ENCODE measurements around the gene CHFR.
"Not testable (repeated sequence)": the region's sequence is repeated elsewhere in the genome, so short reads cannot be mapped to it uniquely, and the experiment has no call there.

CHFR gene

DNA sequence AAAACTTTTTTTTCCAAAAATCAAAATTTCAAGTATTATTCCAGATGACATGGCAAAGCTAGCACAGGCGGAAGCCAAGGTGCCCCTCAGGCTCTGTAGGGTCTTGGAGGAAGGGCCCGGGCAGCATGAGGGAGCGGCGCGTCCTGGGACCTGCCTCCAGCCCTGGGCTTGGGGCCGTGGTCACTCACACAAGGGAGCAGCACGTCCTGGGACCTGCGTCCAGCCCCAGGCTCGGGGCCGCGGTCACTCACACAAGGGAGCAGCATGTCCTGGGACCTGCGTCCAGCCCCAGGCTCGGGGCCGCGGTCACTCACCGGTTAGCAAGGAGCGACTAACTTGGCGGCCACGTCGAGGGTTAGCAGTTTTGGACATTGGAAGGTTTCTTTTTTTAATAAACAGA, 46.9 kb downstream of the CHFR start:
- DNase-seq (ENCODE audit: low spot score), result no peak

DNA sequence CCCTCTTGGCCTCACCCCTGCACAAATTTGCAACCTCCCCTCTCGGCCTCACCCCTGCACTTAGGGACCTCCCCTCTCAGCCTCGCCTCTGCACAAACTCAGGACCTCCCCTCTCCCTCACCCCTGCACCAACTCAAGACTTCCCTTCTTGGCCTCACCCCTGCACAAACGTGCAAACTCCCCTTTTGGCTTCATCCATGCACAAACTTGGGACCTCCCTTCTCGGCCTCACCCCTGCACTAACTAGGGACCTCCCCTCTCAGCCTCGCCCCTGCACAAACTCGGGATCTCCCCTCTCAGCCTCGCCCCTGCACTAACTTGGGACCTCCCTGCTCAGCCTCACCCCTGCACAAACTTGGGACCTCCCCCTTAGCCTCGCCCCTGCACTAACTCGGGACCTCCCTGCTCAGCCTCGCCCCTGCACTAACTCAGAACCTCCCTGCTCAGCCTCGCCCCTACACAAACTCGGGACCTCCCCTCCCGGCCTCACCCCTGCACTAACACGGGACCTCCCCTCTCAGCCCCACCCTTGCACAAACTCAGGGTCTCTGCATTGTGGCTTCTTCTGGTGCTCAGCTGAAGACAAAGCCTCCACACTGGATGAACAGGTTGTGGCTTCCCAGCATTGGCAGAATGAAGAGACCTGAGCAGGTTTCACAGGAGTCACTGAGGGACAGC, 47.7 kb downstream of the CHFR start:
- no peak for DNase-seq (ENCODE audit: low spot score)

DNA sequence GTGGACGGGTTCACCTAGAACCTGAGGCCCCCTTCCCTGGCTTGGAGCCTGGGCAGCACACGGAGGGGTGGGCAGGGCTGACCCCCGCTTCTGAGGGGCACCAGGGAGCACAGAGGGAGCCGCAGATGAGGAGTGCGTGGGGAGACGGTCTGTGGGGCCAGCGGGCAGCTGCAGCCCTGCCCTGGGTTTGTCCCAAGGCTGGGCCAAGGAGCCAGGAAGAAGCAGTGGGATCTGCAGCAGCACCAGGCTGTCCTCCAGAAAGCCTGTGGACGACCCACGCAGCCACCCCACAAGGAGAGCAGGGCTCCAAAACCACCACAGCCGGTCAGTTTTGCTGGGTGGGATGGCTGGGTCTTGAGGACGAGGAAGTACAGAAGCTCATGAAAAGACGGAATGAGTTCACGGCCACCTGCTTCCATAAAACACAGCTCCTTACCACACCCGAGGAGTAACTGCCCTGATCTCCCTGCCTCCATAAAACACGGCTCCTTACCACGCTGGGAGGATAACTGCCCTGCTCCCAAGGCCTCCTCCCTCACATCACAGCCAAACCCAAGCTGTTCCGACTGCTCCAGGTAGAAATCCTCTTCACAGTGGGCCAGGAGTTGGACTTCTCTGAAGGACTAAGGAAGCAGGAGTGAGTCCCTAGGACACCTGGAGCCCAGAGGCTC, 48.9 kb downstream of the CHFR start:
- DNase-seq (ENCODE audit: low spot score), result no peak

DNA sequence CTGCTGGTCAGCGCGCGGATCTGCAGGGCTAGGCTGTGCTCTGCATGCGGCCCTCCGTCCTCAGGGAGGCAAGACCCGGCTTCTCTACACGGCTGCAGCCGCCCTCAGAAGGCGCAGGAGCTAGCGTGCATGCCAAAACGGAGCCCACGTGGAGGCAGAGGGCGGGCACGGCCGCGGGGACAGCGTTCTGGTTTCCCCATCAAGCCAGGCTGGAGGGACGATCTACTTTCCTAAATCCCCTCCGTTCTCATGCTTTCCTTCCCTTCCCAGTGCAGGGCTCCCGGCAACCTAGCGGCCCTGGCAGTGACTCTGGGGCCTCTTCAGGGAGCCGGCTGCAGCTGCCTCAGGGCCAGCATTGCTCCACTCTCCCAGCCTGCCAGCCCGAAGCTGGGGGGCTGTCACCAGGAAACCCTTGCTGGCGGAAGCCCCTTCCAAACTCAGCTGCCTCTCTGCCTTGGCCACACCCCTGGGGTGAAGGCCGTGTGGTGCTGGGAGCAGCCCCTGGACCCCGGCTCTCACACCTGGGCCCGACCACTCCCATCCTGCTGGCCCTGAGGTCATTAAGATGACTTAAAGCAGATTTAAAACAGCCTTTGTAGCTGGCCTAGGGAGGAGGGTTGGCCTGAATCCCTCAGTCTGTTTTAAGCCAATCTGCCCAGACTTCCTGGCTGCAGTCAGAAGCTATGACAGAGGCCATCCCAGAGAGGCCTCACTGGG, 49.6 kb downstream of the CHFR start:
- DNase-seq (ENCODE audit: low spot score), result no peak

DNA sequence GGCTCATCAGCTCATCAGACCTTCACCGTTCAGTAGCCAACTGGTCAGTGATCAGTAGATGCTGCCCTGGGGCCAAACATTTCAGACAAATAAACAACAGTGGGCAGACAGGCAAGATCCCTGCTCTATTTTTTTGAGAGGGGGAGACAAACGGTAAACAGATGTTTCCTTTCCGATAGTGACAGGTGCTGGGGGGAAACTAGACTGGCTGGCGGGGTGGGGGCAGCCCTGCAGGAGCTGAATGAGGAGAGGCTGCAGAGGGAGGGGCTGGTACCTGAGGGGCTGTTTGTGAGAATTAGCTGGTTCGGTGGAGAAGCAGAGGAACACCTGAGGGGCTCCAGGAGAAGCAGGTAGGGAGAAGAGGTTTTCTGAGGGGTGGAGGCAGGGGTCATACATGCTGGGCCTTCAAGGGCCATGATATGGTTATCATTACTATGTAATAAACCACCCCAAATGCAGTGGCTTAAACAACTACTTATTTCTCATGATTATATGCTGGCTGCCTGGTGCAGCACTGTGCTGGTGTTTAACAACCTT, 50.5 kb downstream of the CHFR start:
- no peak for DNase-seq (ENCODE audit: low spot score)

DNA sequence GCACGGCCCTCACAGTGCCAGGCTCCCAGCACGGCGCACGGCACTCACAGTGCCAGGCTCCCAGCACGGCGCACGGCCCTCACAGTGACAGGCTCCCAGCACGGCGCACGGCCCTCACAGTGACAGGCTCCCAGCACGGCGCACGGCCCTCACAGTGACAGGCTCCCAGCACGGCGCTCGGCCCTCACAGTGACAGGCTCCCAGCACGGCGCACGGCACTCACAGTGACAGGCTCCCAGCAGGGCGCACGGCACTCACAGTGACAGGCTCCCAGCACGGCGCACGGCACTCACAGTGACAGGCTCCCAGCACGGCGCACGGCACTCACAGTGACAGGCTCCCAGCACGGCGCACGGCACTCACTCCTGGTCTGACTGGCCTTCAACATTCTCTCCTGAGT, 51.2 kb downstream of the CHFR start:
- DNase-seq (ENCODE audit: low spot score), result not testable (repeated sequence)

DNA sequence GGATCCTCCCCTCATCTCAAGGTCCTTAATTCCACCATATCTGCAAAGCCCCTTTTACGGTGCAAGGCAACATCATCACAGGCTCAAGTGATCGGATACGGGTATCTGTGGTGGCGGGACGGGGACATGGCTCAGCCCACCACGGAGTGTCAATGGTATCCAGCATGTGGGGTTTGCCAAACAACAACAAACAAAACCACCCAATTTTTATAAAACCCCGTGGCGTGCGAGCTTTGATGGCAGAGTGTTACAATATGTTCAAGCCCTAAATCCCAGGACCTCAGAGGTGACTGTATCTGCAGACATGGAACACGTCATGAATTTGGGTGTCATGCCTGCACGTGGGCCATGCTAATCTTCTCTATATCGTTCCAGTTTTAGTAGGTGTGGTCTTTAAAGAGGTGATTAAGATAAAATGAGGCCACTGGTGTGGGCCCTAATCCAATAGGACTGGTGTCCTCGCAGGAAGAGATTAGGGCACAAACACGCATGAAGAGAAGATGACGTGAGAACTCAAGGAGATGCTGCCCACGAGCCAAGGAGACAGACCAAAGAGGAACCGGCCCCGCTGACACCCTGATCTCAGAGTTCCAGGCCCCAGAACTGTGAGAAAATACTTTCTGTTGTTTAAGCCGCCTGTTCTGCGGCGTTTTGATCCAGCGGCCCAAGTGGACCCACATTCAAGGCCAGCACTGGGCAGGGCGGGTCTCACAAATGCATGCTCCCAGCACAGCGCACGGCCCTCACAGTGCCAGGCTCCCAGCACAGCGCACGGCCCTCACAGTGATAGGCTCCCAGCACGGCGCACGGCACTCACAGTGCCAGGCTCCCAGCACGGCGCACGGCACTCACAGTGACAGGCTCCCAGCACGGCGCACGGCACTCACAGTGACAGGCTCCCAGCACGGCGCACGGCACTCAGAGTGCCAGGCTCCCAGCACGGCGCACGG, 52.1 kb downstream of the CHFR start:
- peak; percentile 45 for DNase-seq (ENCODE audit: low spot score)

DNA sequence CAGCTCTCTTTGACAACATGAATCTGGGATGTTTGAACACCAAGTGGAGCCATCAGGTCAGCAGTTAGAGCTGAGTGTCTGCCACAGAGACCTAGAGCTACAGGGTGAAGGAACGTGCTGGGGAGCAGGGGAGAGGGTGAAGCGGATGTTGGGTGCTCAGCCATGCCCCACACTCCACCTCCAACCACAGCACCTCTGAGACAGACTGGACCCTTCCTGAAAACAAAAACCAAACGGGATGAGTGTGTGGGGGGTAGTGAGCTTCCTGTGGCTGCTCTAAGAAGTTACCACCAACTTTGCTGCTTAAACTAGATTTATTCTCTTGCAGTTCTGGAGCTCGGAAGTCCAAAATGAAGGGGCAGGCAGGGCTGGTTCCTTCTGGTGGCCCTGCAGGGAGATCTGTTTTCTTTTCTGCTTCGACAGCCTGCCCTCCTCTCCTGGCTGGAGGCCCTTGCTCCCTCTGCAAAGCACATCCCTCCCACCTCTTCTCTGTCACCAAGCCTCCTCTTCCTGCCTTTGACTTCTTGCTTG, 53.2 kb downstream of the CHFR start:
- DNase-seq (ENCODE audit: low spot score), result no peak

DNA sequence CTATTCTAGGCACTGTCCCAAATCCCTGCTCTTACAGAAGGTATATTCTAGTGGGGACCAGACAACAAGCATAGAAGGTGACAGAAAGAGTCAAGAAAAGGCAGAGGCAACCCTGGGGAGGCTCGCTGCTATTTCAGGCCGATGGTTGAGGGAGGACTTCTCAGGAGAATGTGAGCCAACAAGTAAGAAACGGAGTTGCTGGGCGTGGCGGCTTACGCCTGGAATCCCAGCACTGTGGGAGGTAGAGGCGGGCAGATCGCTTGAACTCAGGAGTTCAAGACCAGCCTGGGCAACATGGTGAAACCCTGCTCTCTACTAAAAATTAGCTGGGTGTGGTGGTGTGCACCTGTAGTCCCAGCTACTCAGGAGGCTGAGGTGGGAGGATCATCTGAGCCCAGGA, 54.1 kb downstream of the CHFR start:
- DNase-seq (ENCODE audit: low spot score), result no peak

DNA sequence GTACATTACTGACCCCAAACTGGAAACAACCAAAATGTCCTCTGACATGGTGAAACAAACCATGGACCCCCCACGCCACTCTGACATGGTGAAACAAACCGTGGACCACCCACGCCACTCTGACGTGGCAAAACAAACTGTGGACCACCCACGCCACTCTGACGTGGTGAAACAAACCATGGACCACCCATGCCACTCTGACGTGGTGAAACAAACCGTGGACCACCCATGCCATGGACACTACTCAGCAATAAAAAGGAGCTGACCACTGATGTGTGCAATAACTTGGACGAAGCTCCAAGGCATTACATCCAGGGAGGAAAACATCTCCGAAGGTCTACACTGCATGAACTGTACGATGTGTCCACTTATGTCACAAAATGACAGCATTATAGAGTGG, 55.6 kb downstream of the CHFR start:
- no peak for DNase-seq (ENCODE audit: low spot score)

DNA sequence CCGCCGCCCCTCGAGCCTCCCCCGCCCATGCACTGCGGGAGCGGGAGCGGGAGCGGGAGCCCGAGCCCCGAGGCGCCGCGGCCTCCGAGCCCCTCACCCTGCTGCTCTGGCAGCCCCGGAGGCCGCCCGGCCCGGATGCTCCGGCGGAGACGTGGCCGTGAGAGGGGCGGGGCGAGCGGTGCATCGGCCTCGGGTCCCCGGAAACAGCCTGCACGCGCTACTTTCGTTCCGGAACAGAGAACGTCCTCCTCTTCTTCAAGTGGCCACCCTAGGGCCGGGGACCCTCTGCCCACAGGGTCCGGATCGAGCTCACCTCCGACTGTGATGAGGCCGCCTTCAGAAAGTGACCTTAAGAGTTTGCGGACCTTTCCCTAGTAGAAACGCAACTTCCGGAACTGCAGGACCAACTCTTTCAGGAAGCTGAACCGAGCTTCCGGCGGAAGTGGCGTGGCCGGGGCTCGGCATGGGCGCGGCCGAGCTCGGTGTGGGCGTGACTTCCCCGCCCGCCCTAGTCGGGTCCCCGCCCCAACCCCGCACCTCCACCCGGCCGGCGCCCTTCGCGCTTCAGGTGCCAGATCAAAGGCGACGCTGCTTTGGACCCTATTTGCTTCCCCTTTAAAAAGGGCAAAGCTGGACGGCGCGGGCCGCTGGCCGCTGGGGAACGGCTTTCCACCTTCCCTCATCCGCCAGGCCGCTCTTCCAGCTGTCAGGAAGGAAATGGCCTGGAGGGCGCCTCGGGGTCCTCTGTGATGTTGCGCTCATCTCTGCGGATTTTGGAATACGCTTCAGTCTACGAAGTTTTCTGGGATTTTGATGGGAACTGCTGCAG, 58.5 kb downstream of the CHFR start, which contains the start of gene GOLGA3:
TSS of gene GOLGA3 (minus strand) at position 164 of the 829 bp plus-strand sequence. CDS start 6,741 bp downstream, outside the sequence.
- peak; percentile 95 for DNase-seq (ENCODE audit: low spot score)

DNA sequence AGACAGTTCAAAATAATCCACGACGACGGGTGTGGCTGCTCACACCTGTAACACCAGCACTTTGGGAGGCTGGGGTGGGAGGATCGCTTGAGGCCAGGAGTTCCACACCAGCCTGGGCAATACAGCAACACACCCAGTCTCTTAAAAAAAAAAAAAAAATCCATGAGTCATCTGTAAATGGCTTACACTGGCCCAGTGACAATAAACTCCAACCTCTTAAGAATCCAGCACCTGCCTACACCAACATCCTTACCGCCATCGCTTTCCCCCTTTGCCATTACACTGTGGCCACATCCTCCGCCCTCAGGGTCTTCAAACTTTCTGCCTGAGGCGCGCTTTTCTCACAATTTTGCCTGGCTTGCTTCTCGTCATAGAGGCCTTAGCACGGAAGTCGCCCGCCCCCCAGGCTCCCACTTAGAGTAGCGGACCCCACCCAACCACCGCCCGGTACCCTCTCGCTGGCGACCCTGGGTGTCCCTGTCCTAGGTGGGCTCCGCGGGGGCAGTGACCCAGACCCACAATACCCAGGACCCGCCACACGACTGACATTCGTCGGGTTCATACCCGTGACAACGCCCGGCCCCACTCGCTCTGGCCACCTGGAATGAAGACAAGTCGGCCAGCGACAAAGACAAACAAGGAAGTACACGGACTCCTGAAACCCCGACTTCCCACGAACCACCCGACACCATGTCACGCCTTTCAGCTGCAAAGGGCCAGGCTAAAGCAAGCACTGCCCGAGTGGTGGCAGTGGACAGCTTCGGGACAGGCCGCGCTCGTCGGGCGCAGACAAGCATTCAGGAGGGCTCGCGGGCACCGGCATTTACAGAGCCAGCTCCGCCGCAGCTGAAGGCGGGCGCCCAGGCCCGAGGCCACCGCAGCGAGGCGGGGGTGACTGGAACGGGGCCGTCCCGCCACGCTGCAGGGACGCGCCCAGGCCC, 59.4 kb downstream of the CHFR start:
- peak; percentile 57 for DNase-seq (ENCODE audit: low spot score)

DNA sequence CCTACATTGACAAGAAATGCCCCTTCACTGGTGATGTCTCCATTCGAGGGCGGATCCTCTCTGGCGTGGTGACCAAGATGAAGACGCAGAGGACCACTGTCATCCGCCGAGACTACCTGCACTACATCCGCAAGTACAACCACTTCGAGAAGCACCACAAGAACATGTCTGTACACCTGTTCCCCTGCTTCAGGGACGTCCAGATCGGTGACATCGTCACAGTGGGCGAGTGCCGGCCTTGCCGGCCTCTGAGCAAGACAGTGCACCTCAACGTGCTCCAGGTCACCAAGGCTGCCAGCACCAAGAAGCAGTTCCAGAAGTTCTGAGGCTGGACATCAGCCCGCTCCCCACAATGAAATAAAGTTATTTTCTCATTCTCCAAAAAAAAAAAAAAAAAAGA, 61.5 kb downstream of the CHFR start:
- no peak for DNase-seq (ENCODE audit: low spot score)

DNA sequence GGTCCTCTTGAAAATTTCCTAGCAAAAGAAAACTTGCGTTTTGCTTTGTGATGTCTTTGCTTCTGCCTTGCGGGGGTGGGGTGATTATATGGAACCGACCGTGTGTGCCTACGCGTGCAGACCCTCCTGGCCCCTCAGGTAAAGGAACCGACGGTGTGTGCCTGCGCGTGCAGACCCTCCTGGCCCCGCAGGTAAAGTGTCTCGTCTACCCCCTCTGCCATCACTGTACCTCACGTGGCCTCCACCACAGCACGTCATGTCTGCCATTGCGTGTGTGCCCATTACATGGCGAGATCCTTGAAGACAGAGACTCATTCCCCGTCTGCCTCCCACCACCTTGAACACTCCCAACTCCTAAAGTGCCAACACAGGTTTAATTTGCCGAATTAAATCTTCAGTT, 62.3 kb downstream of the CHFR start:
- DNase-seq (ENCODE audit: low spot score), result no peak

DNA sequence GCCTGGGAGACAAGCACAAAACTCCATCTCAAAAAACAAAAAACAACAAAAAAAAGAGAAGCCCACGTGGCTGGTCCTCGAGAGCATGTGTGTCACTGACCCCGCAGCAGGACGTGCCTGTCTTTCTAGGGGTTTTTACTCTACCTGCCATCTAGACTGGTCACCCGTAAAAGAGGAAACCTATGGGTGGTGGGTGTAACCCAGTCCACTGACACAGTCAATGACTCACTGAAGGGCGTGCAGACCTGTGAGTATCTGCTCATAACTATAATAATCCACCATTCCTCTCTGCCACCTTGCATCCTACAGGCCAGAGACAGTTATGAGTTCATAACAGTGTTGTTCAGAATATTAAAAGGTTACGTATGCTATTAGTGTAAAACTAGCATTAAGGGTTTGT, 63.4 kb downstream of the CHFR start:
- DNase-seq (ENCODE audit: low spot score), result no peak

DNA sequence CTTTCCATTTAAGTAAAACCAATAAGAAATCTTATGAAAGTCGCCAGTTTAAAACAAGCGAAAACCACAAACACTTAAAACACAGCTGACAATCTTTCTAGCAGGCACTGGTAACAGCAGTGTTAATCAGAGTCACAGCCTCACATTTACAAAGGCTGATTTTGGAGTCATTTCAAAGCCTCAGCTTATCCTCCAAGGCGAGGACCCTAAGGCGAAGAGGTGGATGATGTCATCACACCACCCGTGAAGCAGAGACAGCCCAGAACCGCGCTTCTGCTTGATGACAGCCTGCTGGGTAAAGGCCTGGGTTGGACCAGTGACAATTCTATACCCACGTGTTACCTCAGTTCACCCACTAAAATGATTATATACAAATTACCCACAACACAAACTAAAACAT, 68.8 kb downstream of the CHFR start:
- no peak for DNase-seq (ENCODE audit: low spot score)

DNA sequence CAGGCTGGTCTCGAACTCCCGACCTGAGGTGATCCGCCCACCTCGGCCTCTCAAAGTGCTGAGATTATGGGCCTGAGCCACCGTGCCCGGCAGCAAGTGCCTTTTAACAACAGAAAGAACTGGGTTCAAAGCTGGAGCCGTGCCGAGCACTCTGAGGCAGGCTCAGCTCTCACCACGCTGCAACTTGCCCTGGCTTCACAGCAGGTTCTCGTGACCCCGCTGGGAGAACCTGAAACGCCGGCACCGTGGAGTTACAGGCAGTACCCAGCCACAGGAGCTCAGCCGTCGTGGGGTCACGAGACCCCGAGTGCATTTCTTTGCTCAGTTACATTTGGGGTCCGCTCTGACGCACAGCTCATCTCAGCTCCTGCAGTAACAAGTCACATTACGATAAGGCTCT, 73.2 kb downstream of the CHFR start:
- DNase-seq (ENCODE audit: low spot score), result no peak

DNA sequence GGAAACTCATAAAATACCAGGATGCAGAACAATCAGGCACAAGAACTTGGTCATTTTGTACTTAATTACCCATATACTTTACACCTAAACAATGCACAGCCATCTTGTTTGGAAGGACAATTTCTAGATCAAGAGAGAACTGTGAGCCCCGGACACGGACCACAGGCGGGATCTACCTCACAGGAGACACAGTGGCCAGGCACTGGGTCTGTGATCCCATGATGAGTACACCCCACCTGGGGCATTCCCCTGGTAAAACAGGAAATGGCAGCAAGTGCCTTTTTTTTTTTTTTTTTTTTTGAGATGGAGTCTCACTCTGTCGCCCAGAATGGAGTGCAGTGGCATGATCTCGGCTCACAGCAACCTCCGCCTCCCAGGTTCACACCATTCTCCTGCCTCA, 74.0 kb downstream of the CHFR start:
- no peak for DNase-seq (ENCODE audit: low spot score)

DNA sequence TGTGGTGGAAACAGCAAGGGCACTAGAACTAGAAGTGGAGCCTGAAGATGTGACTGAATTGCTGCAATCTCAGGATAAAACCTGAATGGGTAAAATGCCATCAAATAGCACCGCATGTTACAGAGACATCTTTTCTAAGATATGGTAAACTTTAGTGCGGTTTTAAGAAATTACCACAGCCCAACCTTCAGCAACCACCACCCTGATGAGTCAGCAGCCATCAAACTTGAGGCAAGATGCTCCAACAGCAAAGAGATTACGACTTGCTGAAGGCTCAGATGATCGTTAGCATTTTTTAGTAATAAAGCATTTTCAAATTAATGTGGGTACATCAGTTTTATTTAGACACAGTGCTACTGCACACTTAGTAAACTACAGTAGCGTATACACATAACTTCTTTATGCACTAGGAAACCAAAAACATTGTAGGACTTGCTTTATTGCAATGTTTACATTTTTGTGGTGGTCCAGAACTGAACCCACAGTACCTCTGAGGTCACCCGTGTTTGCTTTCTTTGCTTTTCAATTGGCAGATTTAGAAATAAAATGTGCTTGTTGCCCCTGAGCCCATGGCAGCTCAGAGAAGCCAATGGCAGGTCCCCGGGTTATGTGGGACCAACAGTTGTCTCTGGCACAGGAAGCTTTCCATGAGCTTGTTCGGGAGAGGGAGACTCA, 74.6 kb downstream of the CHFR start:
- peak; percentile 58 for DNase-seq (ENCODE audit: low spot score)
